GM18520 (cell line): ENCODE measurements around the gene ACP7.
"Not testable (repeated sequence)": the region's sequence is repeated elsewhere in the genome, so short reads cannot be mapped to it uniquely, and the experiment has no call there.

Experiments used
- ATAC-seq: cut with Tn5 transposase; IDR thresholded peaks from one replicate; pipeline ENCODE4 v1.9.1; 2021; ENCODE audit not compliant: unreplicated experiment

The ACP7 gene

GRCh38 chr19:39083983-39084731, at the start of gene ACP7:
TSS of gene ACP7 (plus strand) at chr19:39084368. CDS start at chr19:39085270, 902 bp downstream.
- ATAC-seq = no peak

- no peak for ATAC-seq
Observed at GRCh38 chr19:39036581-39036980, 47.6 kb upstream of the ACP7 start.

GRCh38 chr19:39037194-39037593, 47.0 kb upstream of the ACP7 start:
- ATAC-seq = no peak

GRCh38 chr19:39038098-39038497, 46.1 kb upstream of the ACP7 start:
- ATAC-seq = no peak

- ATAC-seq = no peak
Observed at GRCh38 chr19:39045506-39045905, 38.7 kb upstream of the ACP7 start.

- no peak for ATAC-seq
Observed at GRCh38 chr19:39046037-39046821, 37.9 kb upstream of the ACP7 start.

GRCh38 chr19:39047073-39047472, 37.1 kb upstream of the ACP7 start:
- no peak for ATAC-seq

- no peak for ATAC-seq
Observed at GRCh38 chr19:39052243-39052746, 31.9 kb upstream of the ACP7 start.

GRCh38 chr19:39052846-39053245, 31.3 kb upstream of the ACP7 start:
- ATAC-seq = no peak

GRCh38 chr19:39053276-39054090, 30.7 kb upstream of the ACP7 start:
- ATAC-seq = no peak

- no peak for ATAC-seq
Observed at GRCh38 chr19:39054091-39054470, 30.1 kb upstream of the ACP7 start.

- no peak for ATAC-seq
Observed at GRCh38 chr19:39057615-39058014, 26.6 kb upstream of the ACP7 start.

GRCh38 chr19:39059302-39059701, 24.9 kb upstream of the ACP7 start:
- no peak for ATAC-seq

GRCh38 chr19:39060171-39060570, 24.0 kb upstream of the ACP7 start:
- no peak for ATAC-seq

- no peak for ATAC-seq
Observed at GRCh38 chr19:39064405-39064804, 19.8 kb upstream of the ACP7 start.

- no peak for ATAC-seq
Observed at GRCh38 chr19:39065928-39066327, 18.2 kb upstream of the ACP7 start.

- ATAC-seq = no peak
Observed at GRCh38 chr19:39067104-39067503, 17.1 kb upstream of the ACP7 start.

- ATAC-seq = not testable (repeated sequence)
Observed at GRCh38 chr19:39068259-39068658, 15.9 kb upstream of the ACP7 start.

- ATAC-seq = no peak
Observed at GRCh38 chr19:39070888-39071287, 13.3 kb upstream of the ACP7 start.

- ATAC-seq = no peak
Observed at GRCh38 chr19:39074205-39074692, 9.9 kb upstream of the ACP7 start.

- ATAC-seq = no peak
Observed at GRCh38 chr19:39074942-39075341, 9.2 kb upstream of the ACP7 start.
